NCI-H748 treated with DMSO at 0.1 percent for 48 hours (cell line): ENCODE data around the gene SLX9.

Experiments used
- DNase-seq: peaks from one replicate; lab custom pipeline; 2025; lab: John Stamatoyannopoulos, UW

The SLX9 gene, protein sequence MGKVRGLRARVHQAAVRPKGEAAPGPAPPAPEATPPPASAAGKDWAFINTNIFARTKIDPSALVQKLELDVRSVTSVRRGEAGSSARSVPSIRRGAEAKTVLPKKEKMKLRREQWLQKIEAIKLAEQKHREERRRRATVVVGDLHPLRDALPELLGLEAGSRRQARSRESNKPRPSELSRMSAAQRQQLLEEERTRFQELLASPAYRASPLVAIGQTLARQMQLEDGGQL

DNA sequence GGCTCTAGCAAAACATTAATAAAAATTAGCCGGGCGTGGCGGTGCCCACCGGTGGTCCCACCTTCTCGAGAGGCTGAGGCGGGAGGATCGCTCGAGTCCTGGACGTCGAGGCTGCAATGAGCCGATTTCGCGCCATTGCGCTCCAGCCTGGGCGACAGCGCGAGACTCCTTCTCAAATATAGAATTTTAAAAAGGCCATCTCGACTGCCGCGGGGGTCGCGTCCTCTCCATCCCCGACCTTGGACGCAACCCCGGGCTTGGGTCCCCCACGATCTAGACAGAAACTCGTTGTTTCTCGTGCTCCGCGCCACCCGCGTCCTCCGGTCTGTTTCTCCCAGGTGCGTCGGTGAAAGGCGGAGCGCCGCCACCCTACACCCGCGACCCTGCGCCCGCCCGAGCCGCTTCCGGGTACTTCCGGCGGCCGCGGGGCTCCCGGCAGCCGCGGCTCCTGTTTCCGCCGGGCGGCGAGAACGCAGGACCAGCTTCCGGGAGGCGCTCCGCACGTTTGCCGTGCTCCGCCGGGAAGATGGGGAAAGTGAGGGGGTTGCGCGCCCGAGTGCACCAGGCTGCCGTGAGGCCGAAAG is at the start of gene SLX9:
TSS of gene SLX9 (plus strand) at position 498 of the 584 bp plus-strand sequence. CDS start at position 527, 29 bp downstream.
- DNase-seq: peak; percentile 57

DNA sequence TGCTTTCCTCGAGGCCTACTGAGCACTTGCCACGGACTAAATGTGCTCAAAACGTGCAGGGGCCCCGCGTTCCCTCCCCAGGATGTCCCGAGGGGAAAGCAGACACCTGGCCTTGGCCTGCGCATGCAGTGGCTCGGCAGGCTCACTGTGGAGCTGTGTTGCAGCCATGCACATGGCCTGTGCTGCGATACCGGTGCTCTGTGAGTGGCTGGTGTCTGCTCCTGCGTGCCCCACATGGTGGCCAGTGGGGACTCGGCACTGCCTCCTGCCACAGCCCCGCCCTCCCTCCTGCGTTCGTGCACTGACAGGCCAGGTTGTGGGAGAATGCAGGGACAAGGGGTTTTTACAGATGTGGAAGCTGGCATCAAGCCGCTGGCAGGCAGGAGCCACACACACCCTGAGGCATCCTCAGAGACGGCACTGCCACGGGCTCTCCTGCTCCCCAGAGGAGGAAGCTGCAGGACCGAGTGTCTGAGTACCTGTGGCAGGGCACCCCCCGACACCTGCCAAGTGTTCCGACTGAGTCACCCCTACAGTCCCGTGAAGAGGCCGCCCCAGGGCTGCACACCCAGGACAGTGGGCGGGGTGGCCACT is 49.4 kb upstream of the SLX9 start:
- DNase-seq: no peak

DNA sequence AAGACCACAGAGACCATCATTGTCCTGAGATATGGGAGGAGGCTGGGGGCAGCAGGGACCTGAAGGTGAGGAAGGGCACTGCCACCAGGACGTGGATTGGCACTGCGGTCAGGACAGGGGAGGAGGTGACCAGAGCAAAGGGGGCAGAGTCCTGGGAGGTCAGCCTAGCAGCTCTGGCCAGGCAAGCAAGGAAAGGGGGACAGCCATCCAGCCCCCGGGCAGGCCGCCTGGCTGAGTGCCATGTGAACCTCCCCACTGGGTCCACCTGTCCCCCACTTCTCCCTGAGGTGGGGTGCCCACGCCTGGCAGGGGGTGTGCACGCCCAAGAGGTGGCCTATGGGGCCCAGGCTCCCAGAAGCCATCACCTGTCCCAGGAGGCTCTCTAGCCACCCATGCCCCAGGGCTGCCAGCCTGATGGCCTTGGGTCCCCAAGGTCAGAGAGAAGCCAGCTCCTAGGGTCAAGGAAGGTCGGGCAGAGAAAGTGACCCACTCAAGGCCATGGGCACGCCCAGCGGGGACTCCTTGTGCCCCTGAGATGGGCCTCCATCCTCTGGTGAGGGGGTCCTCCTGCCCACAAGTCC is 48.8 kb upstream of the SLX9 start:
- no peak for DNase-seq

DNA sequence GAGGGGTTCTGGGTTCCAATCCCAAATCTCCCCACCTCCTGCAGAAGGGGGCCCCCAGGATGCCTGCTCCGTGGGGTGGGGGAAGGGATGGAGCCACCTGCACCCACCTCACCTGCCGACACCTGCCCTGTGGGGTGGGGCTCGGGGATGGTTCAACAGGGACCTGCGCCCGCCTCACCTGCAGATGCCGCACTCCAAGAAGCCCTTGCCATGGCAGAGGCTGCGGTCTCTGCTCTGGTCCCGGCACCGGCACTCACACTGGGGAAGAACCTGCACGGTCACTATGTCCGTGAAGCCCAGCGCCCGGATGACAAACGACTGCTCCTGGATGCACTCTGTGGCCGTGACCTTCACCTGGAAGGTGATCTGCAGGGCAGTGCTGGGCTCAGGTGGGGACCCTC is 48.2 kb upstream of the SLX9 start:
- DNase-seq: no peak

DNA sequence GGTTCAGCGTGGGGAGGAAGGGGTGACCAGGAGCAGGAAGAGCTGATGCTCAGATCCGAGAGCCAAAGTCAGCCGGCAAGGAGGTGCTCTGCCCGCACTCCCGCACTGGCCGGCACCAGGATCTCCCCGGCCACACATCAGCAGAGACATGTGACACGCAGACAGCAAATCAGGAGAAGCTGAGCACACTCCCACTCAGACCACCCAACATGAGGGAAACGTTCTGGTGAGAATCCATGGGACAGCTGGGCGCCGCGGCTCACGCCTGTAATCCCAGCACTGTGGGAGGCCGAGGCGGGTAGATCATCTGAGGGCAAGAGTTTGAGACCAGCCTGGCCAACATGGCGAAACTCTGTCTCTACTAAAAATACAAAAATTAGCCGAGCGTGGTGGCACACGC is 47.7 kb upstream of the SLX9 start:
- DNase-seq: no peak

DNA sequence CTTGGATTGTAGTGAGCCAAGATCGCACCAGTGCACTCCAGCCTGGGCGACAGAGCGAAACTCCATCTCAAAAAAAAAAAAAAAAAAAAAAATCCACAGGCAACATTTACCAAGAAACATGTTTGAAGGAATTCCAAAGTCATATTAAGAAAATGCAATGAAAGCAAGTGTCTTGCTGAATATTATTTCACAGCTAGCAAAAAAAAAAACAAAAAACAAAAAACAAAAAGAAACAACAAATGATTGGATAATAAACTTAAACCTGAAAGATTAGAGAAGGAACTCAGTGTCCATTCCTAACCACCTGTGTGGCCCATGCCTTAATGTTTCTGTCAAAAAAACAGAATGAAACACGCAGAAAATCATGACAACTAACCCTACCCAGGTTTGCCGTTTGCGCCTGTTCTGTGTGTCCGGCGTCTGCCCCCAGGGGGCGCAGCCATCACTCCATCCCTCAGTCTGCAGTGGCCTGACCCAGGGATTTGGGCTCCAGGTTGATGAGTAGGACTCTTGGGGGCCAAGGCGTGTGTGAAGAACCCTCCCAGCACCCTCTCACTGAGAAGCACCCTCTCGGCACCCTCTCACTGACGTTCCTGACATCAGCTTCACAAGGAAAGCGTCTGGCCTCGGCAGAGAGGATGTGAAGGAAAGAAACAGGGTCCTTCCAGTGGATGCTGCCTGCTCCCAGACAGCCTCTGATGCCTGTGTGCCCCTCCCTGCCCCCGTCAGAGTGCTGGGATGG is 47.1 kb upstream of the SLX9 start:
- DNase-seq: peak; percentile 2

DNA sequence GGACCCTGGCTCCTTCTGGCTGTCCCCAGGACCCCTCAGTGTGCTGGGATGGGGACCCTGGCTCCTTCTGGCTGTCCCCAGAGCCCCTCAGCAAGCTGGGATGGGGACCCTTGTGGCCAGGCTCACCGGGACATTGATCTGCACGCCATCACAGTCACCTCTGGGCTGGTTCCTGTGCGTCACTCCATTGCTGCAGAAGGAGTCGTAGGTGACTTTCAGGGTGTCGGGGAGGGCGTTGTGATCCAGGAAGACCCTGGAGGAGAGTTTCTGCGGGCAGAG is 46.6 kb upstream of the SLX9 start:
- DNase-seq: no peak

DNA sequence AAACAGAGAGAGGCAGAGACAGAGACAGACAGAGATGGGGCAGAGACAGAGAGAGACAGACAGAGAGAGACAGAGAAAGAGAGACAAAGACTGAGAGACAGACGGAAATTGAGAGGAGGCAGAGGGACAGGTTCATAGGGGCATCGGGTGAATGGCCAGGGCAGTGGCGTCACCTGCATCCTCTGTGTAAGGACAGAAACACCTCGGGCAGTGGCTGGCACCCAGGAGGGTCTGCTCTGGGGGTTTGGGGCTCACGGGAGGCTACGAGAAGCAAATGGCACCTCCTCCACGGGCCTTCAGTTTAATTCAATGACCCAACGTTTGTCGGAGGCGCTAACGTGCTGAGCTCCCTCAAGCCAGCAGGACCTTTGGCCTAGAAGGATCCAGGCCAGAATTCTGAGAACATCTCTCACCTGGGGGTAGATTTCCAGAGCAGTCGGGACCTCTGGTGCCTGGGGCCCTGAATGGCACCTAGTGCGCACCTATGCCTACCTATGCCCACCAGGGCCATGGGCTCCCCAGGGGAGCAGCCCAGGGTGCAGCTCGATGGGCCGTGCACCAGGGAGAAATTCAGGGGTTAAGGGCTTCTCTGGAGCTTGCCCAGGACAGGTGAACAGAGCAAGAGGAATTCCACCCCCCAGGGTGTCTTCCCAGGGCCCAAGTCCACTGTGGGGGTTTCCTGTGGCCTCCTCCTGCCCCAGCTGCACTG is 45.7 kb upstream of the SLX9 start:
- DNase-seq: no peak

DNA sequence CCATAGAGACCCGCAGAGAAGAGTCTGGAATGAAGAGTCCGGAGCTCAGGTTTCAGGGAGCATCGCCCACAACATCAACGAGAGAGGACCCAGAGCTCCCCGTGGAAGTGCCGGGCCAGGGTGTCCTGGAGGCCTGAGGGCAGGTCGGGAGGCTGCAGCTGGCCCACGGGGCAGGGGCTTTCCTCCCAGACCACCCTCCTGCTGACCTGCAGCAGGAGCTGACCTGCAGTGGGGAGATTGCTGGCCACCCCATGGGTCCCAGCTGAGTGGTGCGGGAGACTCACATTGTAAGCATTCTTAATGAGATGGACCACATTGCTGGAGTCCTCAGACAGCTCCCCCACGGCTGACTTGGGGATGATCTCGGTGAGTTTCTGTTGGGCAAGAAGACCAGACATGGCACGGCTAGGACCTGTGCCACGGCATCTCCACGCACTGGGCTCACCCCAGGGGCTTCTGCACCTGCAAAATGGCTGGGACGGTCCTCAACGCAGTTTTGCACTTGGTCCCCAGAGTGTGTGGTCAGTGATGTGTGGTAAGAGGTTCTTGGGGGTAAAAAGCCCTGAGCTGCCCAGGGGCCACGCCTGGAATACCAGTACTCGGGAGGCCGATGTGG is 45.0 kb upstream of the SLX9 start:
- DNase-seq: no peak

DNA sequence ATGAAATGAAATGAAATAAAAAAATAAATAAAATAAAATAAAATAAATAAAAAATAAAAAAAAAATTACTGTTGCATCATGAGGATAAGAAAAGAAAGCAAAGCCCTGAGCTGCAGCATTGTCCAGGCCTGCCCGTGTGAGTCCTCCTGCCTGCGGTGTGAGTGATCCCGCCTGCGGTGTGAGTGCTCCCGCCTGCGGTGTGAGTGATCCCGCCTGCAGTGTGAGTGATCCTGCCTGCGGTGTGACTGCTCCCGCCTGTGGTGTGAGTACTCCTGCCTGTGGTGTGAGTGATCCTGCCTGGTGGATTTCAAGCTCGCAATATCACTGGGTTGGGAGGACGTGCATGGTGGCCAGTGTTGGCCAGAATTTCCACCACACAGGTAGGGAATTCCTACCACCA is 44.0 kb upstream of the SLX9 start:
- DNase-seq: no peak

DNA sequence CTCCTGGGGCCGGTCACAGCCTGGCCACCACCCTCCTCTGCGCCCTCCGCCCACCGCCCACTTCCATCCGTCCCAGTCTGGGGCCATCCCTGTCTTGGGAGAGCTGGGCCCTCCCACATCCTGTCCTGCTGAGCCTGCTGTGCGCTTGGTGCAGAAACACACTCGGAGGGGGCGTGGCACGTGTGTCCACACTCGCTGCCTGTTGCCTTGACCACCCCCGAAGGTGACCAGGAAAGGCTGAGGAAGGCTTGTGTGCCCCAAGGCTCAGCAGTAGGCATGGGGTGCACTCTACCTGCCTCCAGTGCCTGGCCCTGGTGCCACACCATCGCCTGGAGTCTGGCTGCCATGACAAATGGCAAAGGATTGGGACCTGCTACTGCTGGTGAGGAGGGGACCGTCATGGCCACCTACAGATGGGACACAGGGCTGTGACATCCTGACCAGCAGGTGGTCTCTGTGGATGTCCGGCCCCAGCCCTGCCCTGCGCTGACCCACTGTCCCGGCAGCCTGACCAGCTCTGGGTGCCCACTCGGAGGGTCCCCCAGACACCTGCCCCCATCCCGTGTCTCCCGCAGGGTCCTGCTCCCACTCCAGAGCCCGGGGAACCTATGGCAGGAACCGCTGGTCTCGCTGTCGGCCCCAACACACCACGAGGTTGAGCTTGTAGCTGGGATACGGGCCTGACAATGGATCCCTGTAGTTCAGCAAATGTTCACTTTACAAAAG is 43.1 kb upstream of the SLX9 start:
- DNase-seq: no peak

DNA sequence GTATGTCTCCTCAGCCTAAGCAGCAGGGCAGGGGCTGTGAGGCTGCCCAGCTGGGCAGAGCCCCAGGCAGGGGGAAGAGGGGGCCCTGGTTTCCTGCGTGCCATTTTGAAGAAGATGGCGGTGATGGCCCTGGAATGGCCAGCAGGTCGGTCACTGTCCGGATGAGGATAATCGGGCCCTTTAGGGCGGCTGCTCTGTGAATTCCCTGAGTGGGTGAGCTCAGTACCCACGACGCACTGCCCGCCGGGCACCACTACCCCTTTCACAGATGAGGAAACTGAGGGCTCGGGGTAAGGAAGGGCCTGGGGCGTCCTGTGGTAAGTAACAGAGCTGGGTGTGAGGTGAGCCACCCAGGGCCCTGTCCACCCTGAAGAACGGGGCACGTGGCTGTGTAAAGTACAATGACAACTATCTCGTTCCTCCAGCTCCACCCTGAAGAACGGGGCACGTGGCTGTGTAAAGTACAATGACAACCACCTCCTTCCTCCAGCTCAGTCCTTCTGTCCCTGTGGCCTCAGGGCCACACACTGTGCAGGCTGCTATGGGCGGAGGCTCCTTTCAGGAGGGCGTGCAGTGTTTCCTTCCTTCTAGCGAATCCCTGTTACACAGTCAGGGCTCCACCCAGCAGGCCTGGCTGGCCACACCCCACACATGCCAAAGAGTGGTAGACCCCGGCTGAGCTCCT is 42.4 kb upstream of the SLX9 start:
- no peak for DNase-seq

DNA sequence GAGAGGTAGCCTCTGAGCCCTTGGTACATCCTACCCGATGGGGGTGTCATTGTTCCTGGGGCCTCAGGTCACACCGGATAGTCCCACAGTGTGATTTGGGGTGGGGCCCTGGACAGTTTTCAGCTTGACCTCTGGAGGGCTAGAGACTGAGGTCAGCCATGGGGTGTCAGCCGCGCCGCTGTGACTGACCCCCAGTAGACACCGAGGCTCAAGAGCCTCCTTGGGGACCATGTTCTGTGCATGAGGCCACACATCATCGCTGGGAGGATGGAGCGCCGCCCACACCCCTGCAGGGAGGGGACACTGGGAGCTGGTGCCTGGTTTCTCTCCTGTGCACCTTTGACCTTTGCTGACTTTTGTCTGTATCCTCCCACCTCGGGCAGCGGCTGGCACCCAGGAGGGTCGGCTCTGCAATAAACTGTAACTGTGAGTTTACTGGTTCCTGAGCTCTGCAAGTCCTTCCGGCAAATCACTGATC is 41.8 kb upstream of the SLX9 start:
- no peak for DNase-seq

DNA sequence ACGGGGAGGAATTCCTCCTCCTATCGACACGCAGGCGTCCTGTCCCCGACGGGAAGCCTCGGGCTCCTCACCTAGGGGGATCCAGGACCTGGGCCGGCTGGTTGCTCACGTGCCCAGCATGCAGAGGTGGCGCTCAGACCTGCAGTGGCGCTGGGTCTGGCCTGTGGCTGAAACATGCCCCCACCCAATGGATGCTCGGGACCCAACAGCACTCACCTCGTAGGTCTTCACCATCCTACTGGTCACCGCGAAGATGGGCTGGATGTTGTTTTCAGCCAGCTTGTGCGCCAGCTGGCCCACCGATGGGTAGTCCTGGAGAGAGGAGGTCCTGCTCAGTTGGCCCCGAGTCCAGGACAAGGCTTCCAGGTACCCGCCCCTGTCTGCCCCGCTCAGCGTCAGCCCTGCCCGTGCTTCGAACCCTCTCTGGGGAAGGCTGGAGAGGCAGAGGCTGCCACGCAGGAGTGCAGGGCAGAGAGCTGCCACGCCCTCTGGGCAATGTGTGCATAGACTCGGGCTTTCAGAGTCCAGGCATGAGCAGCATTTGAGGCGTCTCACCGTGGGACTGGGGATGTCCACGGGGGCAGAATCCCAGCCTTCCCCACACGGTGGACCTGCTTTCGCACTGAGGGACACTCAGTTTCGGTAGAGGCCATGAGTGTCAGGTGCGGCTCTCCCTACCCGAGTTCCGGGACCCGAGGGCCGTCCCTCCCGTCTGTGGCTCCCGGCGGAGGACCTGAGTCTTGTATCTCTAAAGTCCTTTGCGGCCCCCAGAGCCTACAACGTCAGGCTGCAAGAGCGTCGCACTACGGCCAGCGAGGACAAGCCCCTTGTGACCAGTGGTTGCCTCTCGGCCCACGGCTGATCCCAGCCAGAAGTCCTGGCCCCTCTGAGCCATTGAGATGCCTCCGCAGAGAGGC is 40.7 kb upstream of the SLX9 start:
- no peak for DNase-seq

DNA sequence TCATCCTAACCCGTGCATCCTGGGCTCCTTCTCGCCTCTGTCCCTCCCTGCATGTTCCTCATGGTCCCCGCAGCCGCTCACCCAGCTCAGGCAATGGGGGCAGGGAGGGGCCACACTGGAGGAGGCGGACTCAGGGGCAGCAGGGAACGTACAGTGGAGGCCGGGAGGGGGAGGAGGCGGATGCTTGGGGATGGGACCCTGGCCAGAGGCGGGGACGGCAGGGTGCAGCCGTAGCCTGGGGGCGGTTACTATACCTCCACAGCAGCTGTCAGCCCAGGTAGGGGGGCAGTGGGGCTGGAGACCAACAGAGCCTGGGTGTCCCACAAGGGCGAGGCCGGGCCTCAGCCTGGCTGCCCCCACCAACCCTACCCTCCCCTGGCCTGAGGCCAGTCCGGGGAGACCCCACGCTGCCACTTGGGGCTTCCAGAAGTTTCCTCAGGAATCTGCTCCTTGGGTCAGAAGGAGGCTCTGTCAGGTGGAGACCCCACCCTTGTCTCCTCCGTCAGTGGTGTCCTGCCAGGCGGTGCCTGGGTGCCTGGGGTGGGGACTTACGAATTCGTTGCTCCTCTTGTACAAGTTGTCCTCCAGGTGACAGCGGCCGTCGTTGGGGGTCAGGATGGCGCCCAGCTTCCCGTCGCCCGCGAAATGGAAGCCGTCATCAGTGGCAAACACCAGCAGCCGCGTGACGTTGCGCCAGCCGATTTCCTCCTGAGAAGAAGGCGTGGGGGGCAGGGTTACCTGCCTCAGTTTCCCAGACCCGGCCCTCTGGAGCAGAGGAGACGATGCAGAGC is 39.9 kb upstream of the SLX9 start:
- DNase-seq: no peak

DNA sequence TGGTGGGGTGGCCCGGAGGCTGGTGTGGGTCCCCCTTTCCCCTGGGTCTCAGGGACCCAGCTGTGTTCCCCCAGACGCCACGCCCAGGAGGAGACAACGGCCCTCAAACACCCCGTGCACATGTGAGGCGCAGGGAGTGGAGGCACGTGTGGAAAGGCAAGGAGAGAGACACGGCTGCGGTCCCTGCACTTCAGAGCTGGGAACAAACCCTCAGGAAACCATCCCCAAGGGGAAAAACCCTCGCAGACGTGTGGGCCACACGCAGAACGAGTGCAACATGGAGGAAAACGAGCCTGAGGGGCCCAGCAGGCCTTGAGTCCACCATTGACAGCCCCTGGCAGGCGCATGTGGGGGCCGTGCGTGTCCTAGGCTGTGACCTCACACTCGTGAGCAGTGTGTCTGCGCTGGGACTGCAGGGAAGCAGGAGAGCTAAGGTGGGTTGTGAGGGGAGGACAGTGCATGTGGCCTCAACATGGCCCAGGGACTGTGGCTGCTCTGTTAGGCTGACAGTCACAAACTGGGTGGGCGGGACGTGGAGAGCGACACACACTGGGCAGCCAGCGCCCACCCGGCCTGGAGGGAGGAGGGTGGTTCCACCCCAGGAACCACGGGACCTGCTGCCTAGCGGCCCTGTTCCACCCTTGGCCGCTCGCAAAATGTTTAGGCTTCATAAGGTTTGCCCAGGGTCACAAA is 39.1 kb upstream of the SLX9 start:
- no peak for DNase-seq

DNA sequence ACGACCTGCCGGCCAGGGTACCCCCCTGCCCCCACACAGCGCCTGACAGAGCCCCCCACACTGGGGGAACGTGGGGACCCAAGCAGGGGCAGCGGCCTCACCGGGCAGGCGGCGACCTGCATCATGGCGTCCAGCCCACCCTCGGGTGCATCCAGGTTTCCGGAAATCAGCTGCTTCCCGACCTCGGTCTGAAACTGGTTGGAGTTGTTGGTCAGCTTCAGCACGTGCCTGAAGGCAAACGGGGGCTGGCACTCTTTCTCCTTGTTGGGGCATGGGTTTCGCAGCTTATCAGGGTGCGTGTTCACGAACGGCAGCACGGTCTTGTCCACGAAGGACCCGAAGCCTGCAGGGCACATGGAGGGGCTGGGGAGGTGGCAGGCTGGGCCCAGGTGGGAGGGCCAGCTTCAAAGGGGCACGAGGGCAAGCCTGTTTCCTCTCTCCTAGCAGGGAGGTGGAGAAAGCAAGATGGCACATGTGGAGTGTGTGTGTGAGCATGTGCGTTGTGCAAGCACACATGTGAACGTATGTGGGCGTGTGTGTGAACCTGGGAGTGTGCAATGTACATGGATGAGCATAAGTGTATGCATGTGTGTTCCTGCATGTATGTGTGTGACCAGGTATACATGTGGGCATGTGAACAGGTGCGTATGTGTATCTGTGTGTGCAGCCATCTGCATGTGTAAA is 38.3 kb upstream of the SLX9 start:
- DNase-seq: no peak
